Raji (cell line): ENCODE results near the gene ZNF487.

Experiments
- POLR2A ChIP-seq: IDR thresholded peaks from 2 replicates; pipeline ENCODE4 v1.6.1; 2011; ENCODE audit warnings: low read depth, low read length, control low read depth; ENCODE audit not compliant: insufficient read depth

ZNF487 gene

DNA sequence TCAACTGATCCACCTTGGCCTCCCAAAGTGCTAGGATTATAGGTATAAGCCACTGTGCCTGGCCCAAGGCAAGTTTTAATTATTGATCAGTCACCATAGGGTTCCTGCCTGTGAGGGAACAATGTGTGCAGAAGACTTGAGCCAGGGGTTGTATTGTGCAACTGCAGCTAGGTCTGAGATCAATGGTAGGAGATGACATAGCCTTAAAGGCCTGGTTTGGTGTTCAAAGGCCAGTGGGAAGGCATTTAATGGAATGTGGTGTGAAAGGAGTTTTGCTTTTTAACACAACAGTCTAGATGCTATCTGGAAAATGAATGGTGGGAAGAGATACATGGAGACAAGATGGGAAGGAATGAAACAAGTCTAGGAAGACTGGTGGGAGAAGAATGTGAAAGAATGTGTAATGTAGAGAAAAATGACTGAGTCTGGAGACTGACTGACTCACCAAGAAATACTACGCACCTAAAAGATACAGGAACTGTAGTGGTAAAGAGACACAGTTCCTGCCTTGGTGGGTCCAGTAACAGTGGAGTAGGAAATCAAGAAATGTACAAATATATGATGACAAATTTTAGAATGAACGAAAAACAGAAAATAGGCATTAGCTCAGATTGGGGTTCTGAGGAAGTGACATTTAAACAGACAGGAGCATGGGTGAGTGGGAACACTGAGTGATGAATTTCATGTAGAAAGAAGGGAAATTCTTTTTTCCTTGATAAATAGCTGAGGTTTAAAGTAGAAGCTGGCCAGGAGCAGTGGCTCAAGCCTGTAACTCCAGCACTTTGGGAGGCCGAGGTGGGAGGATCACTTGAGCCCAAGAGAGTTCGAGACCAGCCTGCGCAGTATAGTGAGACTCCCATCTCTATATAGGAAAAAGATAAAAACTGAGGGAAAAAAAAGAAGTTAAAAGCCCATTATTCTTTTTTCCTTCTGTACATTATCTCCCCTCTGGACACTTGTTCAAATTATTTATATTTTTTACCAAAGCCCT, 37.3 kb upstream of the ZNF487 start:
- no peak for TF ChIP-seq POLR2A

DNA sequence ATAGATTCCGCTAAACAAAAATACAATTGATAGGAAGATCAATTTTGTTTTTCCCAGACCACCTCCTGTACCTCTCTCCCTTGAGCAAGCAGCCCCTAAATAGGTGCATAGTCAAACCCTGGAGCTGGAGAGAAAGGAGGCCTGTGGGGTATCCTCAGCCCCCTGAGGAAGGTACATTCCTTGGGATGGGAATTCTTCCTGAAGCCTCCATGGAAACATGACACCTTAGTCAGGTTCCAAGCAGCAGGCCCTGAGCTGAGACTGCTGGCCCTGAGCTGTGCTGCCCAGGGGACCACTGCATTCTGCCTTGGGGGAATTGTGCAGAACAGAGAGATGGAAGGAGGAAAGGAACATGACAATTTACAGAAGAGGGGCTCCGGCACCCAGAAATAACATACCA, 35.3 kb upstream of the ZNF487 start:
- no peak for TF ChIP-seq POLR2A

DNA sequence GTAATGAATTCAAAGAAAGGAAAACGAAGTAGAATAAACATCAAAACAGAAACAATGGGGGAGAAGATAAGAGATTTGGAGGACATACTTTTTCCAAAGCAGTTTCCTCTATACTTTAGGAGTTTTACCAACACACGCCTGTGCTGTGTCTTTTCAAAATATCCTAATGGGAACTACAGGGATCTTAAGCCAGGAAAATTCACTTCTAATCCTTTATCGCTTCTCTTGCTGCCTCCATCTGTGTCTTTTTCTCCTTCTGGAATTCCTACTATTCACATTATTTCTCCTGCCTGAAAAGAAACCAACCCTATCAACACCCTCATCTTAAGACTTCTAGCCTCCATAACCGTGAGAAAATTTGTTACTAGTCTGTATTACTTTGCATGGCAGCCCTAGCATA, 34.7 kb upstream of the ZNF487 start:
- TF ChIP-seq POLR2A, result no peak

DNA sequence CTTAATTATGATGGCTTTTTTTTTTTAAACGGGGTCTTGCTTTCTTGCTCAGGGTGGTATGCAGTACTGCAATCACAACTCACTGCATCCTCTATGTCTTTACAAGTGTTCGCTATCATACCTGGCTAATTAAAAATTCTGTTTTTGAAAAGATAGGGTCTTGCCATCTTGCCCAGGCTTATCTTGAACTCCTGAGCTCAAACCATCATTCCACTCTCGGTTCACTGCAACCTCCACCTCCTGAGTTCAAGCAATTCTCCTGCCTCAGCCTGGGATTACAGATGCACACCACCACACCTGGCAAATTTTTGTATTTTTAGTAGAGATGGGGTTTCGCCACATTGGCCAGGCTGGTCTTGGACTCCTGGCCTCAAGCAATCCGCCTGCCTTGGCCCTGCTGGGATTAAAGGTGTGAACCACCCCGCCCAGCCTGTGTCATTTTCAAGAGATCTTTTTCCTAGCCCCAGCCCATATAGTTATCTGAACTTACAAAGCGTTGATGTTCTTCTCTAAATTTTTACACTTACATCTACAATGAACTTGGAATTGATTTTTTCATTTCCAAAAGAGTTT, 33.9 kb upstream of the ZNF487 start:
- TF ChIP-seq POLR2A, result no peak

DNA sequence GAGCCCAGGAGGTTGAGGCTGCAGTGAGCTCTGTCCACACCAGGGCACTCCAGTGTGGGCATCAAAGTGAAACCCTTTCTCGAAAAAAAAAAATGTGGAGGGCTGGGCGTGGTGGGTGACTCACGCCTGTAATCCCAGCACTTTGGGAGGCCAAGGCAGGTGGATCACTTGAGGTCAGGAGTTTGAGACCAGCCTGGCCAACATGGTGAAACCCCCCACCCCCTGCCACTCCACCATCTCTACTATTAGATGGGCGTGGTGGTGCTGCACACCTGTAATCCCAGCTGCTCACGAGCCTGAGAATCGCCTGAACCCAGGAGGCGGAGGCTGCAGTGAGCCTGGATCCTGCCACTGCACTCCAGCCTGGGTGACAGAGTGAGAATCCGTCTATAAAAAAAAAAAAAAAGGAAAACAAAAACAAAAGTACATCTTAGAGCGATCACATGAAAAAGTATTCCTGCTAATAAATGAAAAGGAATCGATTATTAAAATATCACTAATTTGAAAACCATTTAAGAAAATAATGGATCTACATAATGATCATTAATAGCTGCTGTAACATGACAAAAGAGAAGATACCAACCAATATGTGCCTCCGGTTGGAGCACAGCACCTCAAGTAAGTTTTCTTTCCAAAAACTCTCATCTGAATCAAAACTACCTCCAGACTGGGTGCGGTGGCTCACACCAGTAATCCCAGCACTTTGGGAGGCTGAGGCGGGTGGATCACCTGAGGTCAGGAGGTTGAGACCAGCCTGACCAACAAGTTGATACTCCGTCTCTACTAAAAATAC, 32.8 kb upstream of the ZNF487 start:
- TF ChIP-seq POLR2A, result no peak

DNA sequence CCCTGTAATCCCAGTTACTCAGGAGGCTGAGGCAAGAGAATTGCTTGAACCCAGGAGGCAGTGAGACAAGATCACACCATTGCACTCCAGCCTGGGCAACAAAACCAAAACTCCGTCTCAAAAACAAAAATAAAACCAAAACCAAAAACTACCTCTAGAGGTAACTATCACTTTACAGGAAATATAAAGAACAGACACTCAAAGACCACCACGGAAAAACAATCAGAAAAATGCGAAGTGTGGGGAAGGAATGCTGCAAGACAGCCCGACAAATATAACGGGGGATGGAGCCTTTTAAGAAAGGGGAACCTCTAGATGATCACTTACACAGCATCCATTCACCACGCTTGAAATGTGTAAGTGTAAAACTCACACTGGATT, 32.2 kb upstream of the ZNF487 start:
- TF ChIP-seq POLR2A, result no peak

DNA sequence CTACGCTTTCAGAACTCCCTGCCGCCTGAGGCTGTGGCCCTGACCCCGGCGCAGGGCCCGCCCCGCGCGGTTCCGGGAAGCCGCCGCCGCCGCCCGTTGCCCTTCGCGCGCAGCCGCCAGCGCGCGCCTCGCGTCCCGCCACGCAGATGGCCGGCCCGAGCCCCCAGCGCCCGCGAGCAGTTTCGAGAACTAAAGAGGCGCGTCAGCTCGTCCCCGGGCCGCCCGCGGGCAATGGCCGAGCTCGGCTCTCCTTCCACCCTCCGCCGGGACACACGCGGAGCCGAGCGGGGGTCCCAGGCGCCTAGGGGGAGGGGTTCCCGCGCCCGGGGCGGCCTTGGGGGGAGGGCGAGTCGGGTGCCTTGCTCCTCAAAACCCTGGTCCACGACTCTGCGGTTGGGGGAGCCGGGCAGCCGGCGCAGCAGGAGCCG, 29.7 kb upstream of the ZNF487 start:
- no peak; the same call in 1 of the 2 replicates for TF ChIP-seq POLR2A

DNA sequence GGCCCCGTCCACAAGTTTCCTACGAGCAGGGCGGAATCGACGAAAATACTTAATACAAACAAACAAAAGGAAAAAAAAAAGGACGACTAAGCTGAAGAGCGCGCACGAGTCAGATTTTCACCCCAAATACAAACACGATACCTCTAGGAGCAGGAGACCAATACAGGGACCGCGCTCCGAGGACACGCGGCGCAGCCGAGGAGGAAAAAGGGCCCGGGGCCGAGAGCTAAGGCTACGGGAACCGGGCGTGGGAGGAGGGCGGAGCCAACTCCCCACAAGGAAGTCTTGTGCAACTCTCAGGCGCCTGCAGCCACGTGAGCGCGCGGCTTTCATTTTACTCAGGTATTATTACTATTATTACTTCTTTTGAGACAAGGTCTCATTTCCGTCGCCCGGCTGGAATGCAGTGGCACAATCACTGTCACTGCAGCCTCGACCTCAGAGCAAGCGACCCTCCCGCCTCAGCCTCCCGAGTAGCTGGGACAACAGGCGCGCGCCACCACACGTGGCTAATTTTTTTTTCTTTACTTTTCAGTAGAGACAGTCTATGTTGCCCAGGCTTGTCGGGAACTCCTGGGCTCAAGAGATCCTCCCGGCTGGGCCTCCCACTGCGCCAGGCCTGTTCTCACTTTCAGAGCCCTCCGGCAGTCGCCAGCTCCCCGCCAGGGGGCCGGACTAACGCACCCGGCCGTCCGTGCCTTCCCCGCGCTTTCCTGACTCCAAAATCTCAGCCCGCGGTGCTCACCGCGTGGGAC, 29.2 kb upstream of the ZNF487 start:
- peak; percentile 79 for TF ChIP-seq POLR2A

DNA sequence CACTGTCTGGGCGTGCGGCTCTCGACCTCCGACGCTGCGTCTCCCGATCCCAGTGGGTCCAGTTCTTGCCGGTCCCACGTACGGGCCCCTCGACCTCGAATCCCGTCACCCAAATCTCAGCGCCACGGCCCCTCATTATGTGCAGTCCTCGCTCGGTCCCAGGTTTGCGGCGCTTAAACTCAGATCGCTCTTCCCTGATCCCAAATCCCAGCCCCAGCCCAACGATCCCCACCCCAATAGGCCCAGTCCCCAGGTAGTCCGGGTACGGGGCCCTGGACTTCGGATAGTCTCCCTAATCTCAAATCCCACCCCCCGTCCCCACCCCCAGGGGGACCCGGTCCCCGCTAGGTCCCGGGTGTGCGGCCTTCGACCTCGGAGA, 28.6 kb upstream of the ZNF487 start:
- TF ChIP-seq POLR2A, result no peak

DNA sequence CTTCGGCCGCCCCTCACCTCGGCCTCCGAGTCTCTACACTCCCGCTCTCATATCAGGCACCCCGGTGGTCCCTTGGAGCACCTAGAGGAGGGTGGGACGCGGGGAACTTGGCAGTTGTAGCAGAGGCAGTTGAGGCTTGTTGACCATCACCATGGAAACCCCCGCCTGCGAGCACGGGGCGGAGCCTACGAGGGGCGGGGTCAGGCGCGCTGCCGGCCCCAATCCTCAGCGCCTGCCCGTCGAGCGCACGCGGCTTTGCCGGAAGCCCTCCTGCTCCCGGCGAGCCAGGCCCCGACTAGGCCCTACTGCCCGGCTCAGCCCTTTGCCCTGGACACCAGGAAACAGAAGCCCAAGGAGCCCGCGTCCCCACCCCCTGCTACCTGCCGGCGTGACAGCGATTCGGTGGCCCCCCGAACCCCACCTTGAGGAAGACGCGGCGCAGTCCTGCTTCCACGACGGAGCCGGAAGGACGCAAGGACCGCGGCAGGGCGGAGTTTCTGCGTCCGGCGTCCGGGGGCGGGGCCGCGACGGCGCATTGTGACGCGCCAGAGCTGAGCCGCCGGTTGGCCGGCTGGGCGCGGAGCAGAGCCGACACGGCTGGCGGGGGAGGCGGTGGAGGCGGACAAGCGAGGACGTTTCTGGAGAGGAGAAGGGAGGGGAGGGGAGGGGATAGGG, 28.1 kb upstream of the ZNF487 start, which contains the start of gene HNRNPF:
HNRNPF (minus strand) TSS at position 477 of the 675 bp plus-strand sequence. CDS start 21,302 bp downstream, outside the sequence.
- peak; percentile 73 for TF ChIP-seq POLR2A

DNA sequence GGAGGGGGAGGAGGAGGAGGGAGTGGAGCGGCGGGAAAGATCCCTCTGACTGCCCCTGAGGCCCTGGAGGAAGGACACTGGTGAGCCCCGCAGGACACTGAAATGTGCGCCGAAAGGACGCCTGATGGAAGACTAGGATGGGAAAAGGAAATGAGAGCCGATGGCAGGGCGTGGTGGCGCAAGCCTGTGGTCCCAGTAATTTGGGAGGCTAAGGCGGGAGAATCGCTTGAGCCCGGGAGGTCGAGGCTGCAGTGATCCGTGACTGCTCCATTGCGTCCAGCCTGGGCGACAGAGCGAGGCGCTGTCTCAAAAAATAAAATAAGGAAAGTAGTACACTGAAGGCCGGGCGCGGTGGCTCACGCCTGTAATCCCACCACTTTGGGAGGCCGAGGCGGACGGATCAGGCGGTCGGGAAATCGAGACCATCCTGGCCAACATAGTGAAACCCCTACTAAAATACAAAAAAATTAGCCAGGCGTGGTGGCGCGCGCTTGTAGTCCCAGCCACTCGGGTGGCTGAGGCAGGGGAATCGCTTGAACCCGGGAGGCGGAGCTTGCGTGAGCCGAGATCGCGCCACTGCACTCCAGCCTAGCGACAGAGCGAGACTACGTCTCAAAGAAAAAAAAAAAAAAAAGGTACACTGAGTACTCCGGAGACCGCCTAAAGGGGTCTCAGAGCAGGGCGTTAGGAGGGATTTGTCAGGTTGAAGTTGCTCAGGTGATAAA, 27.4 kb upstream of the ZNF487 start:
- TF ChIP-seq POLR2A, result peak; percentile 66

DNA sequence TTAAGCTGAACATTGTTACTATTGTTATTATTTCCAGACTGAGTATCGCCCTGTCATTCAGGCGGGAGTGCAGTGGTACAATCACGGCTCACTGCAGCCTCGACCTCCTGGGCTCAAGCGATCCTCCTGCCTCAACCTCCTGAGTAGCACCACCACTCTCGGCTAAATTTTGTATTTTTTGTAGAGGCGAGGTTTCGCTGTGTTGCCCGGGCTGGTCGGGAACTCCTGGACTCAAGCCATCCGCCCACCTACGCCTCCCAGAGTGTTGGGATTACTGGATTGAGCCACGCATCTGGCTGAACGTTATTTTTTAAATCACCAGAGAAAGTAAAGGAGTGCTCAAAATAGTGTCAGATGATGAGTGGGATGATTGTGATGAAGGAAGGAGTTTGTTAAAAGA, 26.6 kb upstream of the ZNF487 start:
- TF ChIP-seq POLR2A, result no peak

DNA sequence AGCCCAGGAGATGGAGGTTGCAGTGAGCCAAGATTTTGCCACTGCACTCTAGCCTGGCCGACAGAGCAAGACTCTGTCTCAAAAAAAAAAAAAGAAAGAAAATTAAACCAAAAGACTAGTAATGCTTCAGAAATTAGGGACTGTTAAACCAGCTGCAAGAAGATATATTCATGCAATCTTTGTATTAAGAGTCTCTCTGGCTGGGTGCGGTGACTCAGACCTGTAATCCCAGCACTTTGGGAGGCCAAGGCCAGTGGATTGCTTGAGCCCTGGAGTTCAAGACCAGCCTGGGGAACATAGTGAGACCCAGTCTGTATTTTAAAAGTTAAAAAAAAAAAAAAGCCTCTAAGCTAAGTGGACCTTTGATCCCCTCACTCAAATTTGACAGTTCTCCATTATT, 25.4 kb upstream of the ZNF487 start:
- no peak for TF ChIP-seq POLR2A

DNA sequence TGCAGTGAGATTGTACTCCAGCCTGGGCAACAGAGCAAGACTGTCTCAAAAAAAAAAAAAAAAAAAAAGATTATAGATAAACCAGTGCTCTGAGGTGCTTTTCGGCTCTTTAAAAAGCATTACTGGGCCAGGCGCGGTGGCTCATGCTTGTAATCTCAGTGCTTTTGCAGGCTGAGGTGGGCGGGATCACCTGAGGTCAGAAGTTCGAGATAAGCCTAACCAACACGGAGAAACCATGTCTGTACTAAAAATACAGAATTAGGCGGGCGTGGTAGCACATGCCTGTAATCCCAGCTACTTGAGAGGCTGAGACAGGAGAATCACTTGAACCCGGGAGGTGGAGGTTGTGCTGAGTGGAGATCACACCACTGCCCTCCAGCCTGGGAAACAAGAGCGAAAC, 21.4 kb upstream of the ZNF487 start:
- TF ChIP-seq POLR2A, result no peak
